GM19043 (cell line): ENCODE measurements around the gene NEURL1.
"Not testable (repeated sequence)": the region's sequence is repeated elsewhere in the genome, so short reads cannot be mapped to it uniquely, and the experiment has no call there.

Source experiments
- ATAC-seq: cut with Tn5 transposase; IDR thresholded peaks from one replicate; pipeline ENCODE4 v1.9.1; 2021; ENCODE audit warnings: low read depth; ENCODE audit not compliant: unreplicated experiment

Gene NEURL1

GRCh38 chr10:103512591-103513379, 19.3 kb downstream of the NEURL1 start:
- ATAC-seq: no peak

- no peak for ATAC-seq
Observed at GRCh38 chr10:103513380-103514060, 20.0 kb downstream of the NEURL1 start.

GRCh38 chr10:103514244-103514643, 20.7 kb downstream of the NEURL1 start:
- ATAC-seq: no peak

GRCh38 chr10:103517234-103518085, 24.0 kb downstream of the NEURL1 start:
- ATAC-seq: no peak

- no peak for ATAC-seq
Observed at GRCh38 chr10:103519798-103520197, 26.3 kb downstream of the NEURL1 start.

- not testable (repeated sequence) for ATAC-seq
Observed at GRCh38 chr10:103522006-103522405, 28.5 kb downstream of the NEURL1 start.

- no peak for ATAC-seq
Observed at GRCh38 chr10:103523683-103524082, 30.2 kb downstream of the NEURL1 start.

GRCh38 chr10:103525901-103526300, 32.4 kb downstream of the NEURL1 start:
- ATAC-seq: no peak

- not testable (repeated sequence) for ATAC-seq
Observed at GRCh38 chr10:103527476-103527875, 34.0 kb downstream of the NEURL1 start.

- ATAC-seq: no peak
Observed at GRCh38 chr10:103528549-103528948, 35.0 kb downstream of the NEURL1 start.

- ATAC-seq: no peak
Observed at GRCh38 chr10:103529539-103529938, 36.0 kb downstream of the NEURL1 start.

GRCh38 chr10:103533827-103534226, 40.3 kb downstream of the NEURL1 start:
- no peak for ATAC-seq

- no peak for ATAC-seq
Observed at GRCh38 chr10:103534621-103535498, 41.4 kb downstream of the NEURL1 start.

GRCh38 chr10:103535595-103535994, 42.1 kb downstream of the NEURL1 start:
- ATAC-seq: no peak

GRCh38 chr10:103539751-103540150, 46.2 kb downstream of the NEURL1 start:
- ATAC-seq: no peak

GRCh38 chr10:103540722-103541121, 47.2 kb downstream of the NEURL1 start:
- ATAC-seq: no peak

- ATAC-seq: no peak
Observed at GRCh38 chr10:103541616-103542015, 48.1 kb downstream of the NEURL1 start.

- ATAC-seq: no peak
Observed at GRCh38 chr10:103542764-103543616, 49.5 kb downstream of the NEURL1 start.
